ENCODE measurements around the gene HEBP1. TPM values are rescaled to one million over a fixed set of nuclear protein-coding genes. Genes with fewer than 3 reads are reported as not detected.
A peak's percentile ranks its signal among the peaks of the same experiment; 100 is the strongest.

Gene HEBP1
- total RNA-seq, 2 experiments from 2014 or later: 11.9 to 12.5 TPM

DNA sequence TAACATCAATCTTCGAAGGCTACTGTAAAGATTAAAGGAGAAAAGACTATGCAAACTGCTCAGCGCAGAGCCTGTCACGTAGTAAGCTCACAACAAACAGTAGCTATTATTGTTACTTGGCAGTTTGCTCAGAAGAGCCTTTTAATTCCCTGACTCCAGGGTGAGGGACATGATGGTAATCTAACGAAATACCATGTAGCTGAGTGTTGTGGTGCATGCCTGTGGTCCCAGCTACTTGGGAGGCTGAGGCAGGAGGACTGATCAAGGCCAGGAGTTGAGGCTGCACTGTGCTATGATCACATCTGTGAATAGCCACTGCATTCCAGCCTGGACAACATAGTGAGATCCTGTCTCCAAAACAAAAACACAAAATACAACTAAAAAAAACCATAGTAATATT, 22.8 kb downstream of the HEBP1 start:
- intact Hi-C loops (cut with DNase I, micrococcal nuclease): no loop called here
- TF ChIP-seq, protein P1, sequence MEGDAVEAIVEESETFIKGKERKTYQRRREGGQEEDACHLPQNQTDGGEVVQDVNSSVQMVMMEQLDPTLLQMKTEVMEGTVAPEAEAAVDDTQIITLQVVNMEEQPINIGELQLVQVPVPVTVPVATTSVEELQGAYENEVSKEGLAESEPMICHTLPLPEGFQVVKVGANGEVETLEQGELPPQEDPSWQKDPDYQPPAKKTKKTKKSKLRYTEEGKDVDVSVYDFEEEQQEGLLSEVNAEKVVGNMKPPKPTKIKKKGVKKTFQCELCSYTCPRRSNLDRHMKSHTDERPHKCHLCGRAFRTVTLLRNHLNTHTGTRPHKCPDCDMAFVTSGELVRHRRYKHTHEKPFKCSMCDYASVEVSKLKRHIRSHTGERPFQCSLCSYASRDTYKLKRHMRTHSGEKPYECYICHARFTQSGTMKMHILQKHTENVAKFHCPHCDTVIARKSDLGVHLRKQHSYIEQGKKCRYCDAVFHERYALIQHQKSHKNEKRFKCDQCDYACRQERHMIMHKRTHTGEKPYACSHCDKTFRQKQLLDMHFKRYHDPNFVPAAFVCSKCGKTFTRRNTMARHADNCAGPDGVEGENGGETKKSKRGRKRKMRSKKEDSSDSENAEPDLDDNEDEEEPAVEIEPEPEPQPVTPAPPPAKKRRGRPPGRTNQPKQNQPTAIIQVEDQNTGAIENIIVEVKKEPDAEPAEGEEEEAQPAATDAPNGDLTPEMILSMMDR (IDR thresholded peaks at IDR 0.05): no peak
- DNase-seq (no peak), ATAC-seq (ENCODE audit: poor library complexity) (no peak)
- Mint-ChIP-seq H3K27ac (no peak overlapping the region), H3K36me3 (ENCODE audit: low read depth) (peaks cover 51% of the 10 kb centered on the region), H3K4me1 (ENCODE audit: low read depth) (no peaks in the 10 kb centered on the region), H3K4me3 (no peak overlapping the region), H3K9me3 (peaks cover 9% of the 10 kb centered on the region), H3K27me3 (no peaks in the 10 kb centered on the region)
- Histone ChIP-seq H3K27ac (ENCODE audit: low read depth in 1 of 2, low read length in 2 of 2) (no peak overlapping the region), H3K4me3 (ENCODE audit: low read length) (no peak overlapping the region), H3K9me3 (ENCODE audit: control insufficient read depth in 1 of 2, insufficient read depth in 1 of 2, low read length in 2 of 2) (peaks cover 5 to 16% of the 10 kb centered on the region in 2 experiments), H3K27me3 (ENCODE audit: control insufficient read depth in 1 of 2, insufficient read depth in 2 of 2, low read length in 2 of 2) (no peaks in the 10 kb centered on the region), H3K36me3 (ENCODE audit: insufficient read depth, low read length) (peaks cover 24% of the 10 kb centered on the region), H3K4me1 (ENCODE audit: insufficient read depth, low read length) (no peaks in the 10 kb centered on the region)
- ChIA-PET POLR2A (no interaction called here), CTCF (no interaction called here)

DNA sequence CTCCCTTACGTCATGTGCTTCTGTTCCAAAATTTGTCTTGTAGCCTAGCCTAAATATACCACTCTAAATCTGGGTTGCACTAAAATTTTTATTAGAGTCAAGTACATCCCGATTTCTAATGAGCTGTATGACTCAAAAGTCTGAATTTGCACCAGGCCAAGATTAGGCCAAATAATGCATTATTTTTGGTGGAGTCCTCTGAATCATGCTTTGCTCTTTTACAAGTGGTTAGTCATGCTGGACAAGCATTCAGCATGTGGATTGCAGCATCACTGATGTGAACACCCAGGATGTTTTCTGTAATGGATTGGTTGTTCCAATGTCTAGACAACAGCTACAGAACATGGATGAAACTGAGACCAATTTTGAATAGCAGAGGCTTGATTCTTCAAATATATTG, 23.7 kb downstream of the HEBP1 start:
- no peaks in the 10 kb centered on the region for H3K4me1 ChIP-seq (ENCODE audit: insufficient read depth, low read length)
- TF ChIP-seq, protein P1 (IDR thresholded peaks at IDR 0.05): no peak
- peaks cover 5 to 16% of the 10 kb centered on the region in 2 experiments for H3K9me3 ChIP-seq (ENCODE audit: control insufficient read depth in 1 of 2, insufficient read depth in 1 of 2, low read length in 2 of 2)
- intact Hi-C loops (cut with DNase I, micrococcal nuclease): no loop called here
- CTCF ChIA-PET: no interaction called here
- peaks cover 24% of the 10 kb centered on the region for H3K36me3 ChIP-seq (ENCODE audit: insufficient read depth, low read length)
- no peaks in the 10 kb centered on the region for H3K27me3 ChIP-seq (ENCODE audit: control insufficient read depth in 1 of 2, insufficient read depth in 2 of 2, low read length in 2 of 2)
- Mint-ChIP-seq H3K9me3 (peaks cover 9% of the 10 kb centered on the region), H3K4me1 (ENCODE audit: low read depth) (no peaks in the 10 kb centered on the region), H3K36me3 (ENCODE audit: low read depth) (peaks cover 59% of the 10 kb centered on the region), H3K4me3 (no peak overlapping the region), H3K27me3 (no peaks in the 10 kb centered on the region), H3K27ac (no peak overlapping the region)
- H3K27ac ChIP-seq (ENCODE audit: low read depth in 1 of 2, low read length in 2 of 2): no peak overlapping the region
- no peak for DNase-seq
- no peak overlapping the region for H3K4me3 ChIP-seq (ENCODE audit: low read length)
- POLR2A ChIA-PET: no interaction called here
- no peak for ATAC-seq (ENCODE audit: poor library complexity)

GRCh38 chr12:12975322-12976077, 24.6 kb downstream of the HEBP1 start:
- ATAC-seq (ENCODE audit: poor library complexity) (no peak), DNase-seq (peak in 1 of 14 experiments; percentile 9)
- H3K4me3 Mint-ChIP-seq: no peak overlapping the region
- H3K9me3 Mint-ChIP-seq: peaks cover 9% of the 10 kb centered on the region
- H3K4me1 Mint-ChIP-seq (ENCODE audit: low read depth): no peaks in the 10 kb centered on the region
- TF ChIP-seq, protein P1 (IDR thresholded peaks at IDR 0.05): no peak
- peaks cover 19% of the 10 kb centered on the region for H3K36me3 ChIP-seq (ENCODE audit: insufficient read depth, low read length)
- H3K4me1 ChIP-seq (ENCODE audit: insufficient read depth, low read length): no peaks in the 10 kb centered on the region
- H3K27me3 ChIP-seq (ENCODE audit: control insufficient read depth in 1 of 2, insufficient read depth in 2 of 2, low read length in 2 of 2): no peaks in the 10 kb centered on the region
- peaks cover 66% of the 10 kb centered on the region for H3K36me3 Mint-ChIP-seq (ENCODE audit: low read depth)
- no peaks in the 10 kb centered on the region for H3K27me3 Mint-ChIP-seq
- no peak overlapping the region for H3K4me3 ChIP-seq (ENCODE audit: low read length)
- H3K9me3 ChIP-seq (ENCODE audit: control insufficient read depth in 1 of 2, insufficient read depth in 1 of 2, low read length in 2 of 2): peaks cover 5 to 16% of the 10 kb centered on the region in 2 experiments
- no peak overlapping the region for H3K27ac Mint-ChIP-seq
- H3K27ac ChIP-seq (ENCODE audit: low read depth in 1 of 2, low read length in 2 of 2): no peak overlapping the region
- intact Hi-C loops (cut with DNase I, micrococcal nuclease): no loop called here
- ChIA-PET CTCF (no interaction called here), POLR2A (no interaction called here)

Data from CD4-positive, alpha-beta T cell (primary cell).